Measurements from ENCODE around the gene TSHZ3.

Gene TSHZ3

DNA sequence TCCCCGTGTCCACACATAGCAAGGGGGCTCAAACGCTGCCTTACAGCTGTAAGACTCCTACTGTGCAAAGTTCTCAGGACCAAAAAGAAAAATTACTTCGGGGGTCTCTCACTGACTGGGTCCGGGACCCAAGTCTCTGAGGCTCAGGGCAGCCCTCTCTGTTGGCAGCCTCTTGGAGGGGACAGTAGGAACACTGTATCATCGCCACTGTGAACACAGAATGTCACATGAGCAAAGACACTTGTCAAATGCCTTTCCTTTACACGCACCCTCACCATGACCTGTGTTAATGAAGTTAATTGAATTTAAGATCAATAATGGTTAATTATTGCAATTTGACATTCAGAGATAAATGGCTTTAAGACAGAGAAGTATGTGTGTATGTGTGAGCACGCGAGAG, 49.6 kb downstream of the TSHZ3 start:
- H3K9me3 Mint-ChIP-seq, result no peaks in the 10 kb centered on the region
- TF ChIP-seq, protein P1, sequence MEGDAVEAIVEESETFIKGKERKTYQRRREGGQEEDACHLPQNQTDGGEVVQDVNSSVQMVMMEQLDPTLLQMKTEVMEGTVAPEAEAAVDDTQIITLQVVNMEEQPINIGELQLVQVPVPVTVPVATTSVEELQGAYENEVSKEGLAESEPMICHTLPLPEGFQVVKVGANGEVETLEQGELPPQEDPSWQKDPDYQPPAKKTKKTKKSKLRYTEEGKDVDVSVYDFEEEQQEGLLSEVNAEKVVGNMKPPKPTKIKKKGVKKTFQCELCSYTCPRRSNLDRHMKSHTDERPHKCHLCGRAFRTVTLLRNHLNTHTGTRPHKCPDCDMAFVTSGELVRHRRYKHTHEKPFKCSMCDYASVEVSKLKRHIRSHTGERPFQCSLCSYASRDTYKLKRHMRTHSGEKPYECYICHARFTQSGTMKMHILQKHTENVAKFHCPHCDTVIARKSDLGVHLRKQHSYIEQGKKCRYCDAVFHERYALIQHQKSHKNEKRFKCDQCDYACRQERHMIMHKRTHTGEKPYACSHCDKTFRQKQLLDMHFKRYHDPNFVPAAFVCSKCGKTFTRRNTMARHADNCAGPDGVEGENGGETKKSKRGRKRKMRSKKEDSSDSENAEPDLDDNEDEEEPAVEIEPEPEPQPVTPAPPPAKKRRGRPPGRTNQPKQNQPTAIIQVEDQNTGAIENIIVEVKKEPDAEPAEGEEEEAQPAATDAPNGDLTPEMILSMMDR (IDR thresholded peaks at IDR 0.05), result no peak
- H3K27ac Mint-ChIP-seq, result no peak overlapping the region
- no peaks in the 10 kb centered on the region for H3K27me3 Mint-ChIP-seq (ENCODE audit: low read depth, poor library complexity)
- no peaks in the 10 kb centered on the region for H3K36me3 Mint-ChIP-seq (ENCODE audit: low read depth)
- H3K4me1 Mint-ChIP-seq, result peaks cover 17% of the 10 kb centered on the region
- no peak for DNase-seq
- no peak overlapping the region for H3K4me3 Mint-ChIP-seq

DNA sequence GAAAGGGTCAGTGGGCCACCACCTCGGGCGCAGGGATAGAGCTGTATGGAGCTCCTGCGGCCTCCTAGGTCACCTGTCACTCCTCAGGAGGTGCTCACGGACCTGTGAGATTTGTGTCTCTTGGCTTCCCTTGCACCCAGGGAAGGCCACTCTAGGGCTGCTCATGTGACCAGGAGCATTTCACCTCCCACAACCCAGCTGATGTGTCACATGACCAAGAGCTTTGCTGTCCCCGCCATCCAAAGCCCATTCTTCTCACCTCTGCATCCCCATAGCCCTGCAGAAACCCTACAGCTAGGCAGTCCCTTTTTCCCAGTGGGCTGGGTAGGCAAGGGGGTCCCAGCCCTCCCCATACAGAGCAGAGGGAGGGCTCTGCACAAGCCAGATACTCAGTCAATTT, 51.2 kb downstream of the TSHZ3 start:
- peaks cover 13% of the 10 kb centered on the region for H3K4me1 Mint-ChIP-seq
- TF ChIP-seq, protein P1 (IDR thresholded peaks at IDR 0.05), result no peak
- H3K4me3 Mint-ChIP-seq, result no peak overlapping the region
- peaks cover 5% of the 10 kb centered on the region for H3K27me3 Mint-ChIP-seq (ENCODE audit: low read depth, poor library complexity)
- H3K9me3 Mint-ChIP-seq, result no peaks in the 10 kb centered on the region
- H3K36me3 Mint-ChIP-seq (ENCODE audit: low read depth), result no peaks in the 10 kb centered on the region
- no peak for DNase-seq
- no peak overlapping the region for H3K27ac Mint-ChIP-seq

DNA sequence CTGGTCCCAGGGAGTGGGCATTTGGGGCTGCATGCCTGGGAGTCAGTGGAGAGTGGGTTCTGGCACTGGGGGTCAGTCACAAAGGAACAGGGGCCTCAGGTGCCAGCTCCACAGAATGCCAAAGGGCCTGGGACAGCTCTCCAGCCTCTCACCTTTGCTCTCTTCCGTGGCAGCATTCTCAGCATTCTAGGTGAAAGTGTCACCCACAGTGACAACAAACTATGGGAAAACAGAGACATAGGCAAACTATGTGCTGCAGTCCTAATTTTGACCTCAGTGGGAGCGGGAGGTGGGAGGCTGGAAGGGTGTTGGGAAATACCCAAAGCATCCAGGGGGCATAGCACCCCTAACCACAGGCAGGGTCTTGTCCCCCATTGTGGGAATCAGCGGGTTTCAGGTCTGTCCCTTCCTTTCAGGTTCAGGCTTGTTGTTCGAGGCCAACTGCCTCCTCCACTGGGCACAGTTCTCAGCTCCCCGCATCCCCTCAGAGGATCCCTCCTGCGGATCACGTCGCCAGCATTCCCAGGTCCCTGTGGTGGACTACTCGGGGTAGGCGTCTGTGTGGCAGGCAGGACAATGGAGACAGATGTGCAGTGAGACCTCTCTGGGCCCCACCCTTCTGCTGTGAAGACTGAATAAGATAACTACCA, 52.4 kb downstream of the TSHZ3 start:
- Mint-ChIP-seq H3K27ac (no peak overlapping the region), H3K4me3 (no peak overlapping the region), H3K27me3 (ENCODE audit: low read depth, poor library complexity) (peaks cover 5% of the 10 kb centered on the region), H3K4me1 (peaks cover 13% of the 10 kb centered on the region), H3K9me3 (no peaks in the 10 kb centered on the region), H3K36me3 (ENCODE audit: low read depth) (no peaks in the 10 kb centered on the region)
- TF ChIP-seq, protein P1 (IDR thresholded peaks at IDR 0.05), result no peak
- no peak for DNase-seq

DNA sequence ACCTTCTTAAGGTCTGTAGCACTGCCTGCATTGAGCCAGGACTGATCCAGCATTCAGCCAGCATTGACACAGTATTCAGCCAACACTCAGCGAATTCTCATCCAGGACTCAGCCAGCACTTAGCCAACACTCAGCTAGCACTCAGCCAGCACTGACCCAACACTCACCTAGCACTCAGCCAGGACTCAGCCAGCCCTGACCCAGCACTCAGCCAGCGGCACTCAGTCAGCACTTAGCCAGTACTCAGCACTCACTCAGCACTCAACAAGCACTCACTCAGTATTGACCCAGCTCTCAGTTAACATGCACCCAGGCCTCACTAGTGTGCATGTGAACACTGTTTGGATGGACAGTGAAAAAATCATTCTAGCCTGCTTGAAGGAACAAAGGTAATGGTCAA, 55.0 kb downstream of the TSHZ3 start:
- H3K27me3 Mint-ChIP-seq (ENCODE audit: low read depth, poor library complexity), result peaks cover 5% of the 10 kb centered on the region
- no peaks in the 10 kb centered on the region for H3K36me3 Mint-ChIP-seq (ENCODE audit: low read depth)
- no peak overlapping the region for H3K4me3 Mint-ChIP-seq
- no peak overlapping the region for H3K27ac Mint-ChIP-seq
- DNase-seq, result no peak
- H3K9me3 Mint-ChIP-seq, result no peaks in the 10 kb centered on the region
- peaks cover 10% of the 10 kb centered on the region for H3K4me1 Mint-ChIP-seq
- TF ChIP-seq, protein P1 (IDR thresholded peaks at IDR 0.05), result no peak

DNA sequence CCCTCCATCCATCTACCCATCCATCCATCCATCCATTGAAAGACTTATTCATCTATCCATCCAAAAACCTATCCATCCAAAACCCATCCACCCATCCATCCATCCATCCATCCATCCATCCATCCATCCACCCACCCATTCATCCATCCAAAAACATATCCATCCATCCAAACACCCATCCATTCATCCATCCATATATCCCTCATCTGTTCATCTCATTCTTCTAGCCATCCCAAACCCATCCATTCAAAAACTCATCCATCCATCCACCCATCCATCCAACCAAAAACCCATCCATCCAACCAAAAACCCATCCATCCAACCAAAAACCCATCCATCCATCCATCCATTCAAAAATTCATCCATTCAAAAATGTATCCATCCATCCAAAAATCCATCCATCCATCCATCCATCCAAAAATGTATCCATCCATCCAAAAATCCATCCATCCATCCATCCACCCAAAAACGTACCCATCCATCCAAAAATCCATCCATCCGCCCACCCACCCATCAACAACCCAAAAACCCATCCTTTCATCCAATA, 56.5 kb downstream of the TSHZ3 start:
- DNase-seq, result no peak
- H3K4me3 Mint-ChIP-seq, result no peak overlapping the region
- peaks cover 8% of the 10 kb centered on the region for H3K27me3 Mint-ChIP-seq (ENCODE audit: low read depth, poor library complexity)
- H3K36me3 Mint-ChIP-seq (ENCODE audit: low read depth), result no peaks in the 10 kb centered on the region
- no peaks in the 10 kb centered on the region for H3K9me3 Mint-ChIP-seq
- H3K4me1 Mint-ChIP-seq, result peaks cover 7% of the 10 kb centered on the region
- no peak overlapping the region for H3K27ac Mint-ChIP-seq
- TF ChIP-seq, protein P1 (IDR thresholded peaks at IDR 0.05), result no peak
